IMR-90 (cell line): ENCODE measurements around the gene RPH3AL. TPM values are rescaled to one million over a fixed set of nuclear protein-coding genes. Genes with fewer than 3 reads are reported as not detected.

Source experiments
- ATAC-seq: fragments of 200-7000 bp; cut with Tn5 transposase; 2 replicates; pipeline ENCODE4 v1.9.1; 2020; ENCODE audit warnings: low read depth, mild to moderate bottlenecking, moderate library complexity
- BruUV-seq: library from RNA; stranded (reverse); fragments of 400-500 nt; replicated peaks from 2 replicates; lab custom pipeline; 2021; lab: Mats Ljungman, UMichigan
- CTCF ChIA-PET: fragments of 300-600 bp; formaldehyde crosslinking; extraction: SDS; loops from one replicate; lab custom pipeline; 2021; ENCODE audit warnings: antibody characterized with exemption; lab: Yijun Ruan, JAX
- POLR2A ChIA-PET: fragments of 300-600 bp; sonication (Branson Sonifier 250); formaldehyde crosslinking; loops from one replicate; lab custom pipeline; 2022; ENCODE audit warnings: antibody characterized with exemption; ENCODE audit not compliant: unreplicated experiment; lab: Charles Lee
- DNase-seq: peaks from one replicate; pipeline ENCODE4 v3.0.0; 2013
- H2AFZ ChIP-seq: replicated peaks from 2 replicates; pipeline ENCODE3; 2013; ENCODE audit warnings: low read length, mild to moderate bottlenecking; ENCODE audit not compliant: poor library complexity
- H2AK5ac ChIP-seq: 2 replicates; pipeline ENCODE4 v1.6.1; 2013; ENCODE audit warnings: low read depth, low read length, inconsistent platforms
- H2AK9ac ChIP-seq: replicated peaks from 2 replicates; pipeline ENCODE3; 2013; ENCODE audit warnings: mild to moderate bottlenecking, low read depth, low read length, moderate library complexity; ENCODE audit not compliant: poor library complexity
- H2BK120ac ChIP-seq: 2 replicates; pipeline ENCODE4 v1.6.1; 2013; ENCODE audit warnings: low read depth, low read length, inconsistent platforms
- H2BK15ac ChIP-seq: 3 replicates; pipeline ENCODE4 v1.6.1; 2013; ENCODE audit warnings: low read depth, low read length, inconsistent platforms
- H2BK20ac ChIP-seq: 2 replicates; pipeline ENCODE4 v1.6.1; 2013; ENCODE audit warnings: low read depth, mild to moderate bottlenecking, inconsistent platforms, low read length, moderate library complexity
- H2BK5ac ChIP-seq: 2 replicates; pipeline ENCODE4 v1.6.1; 2013; ENCODE audit warnings: mild to moderate bottlenecking, low read depth, low read length, inconsistent platforms; ENCODE audit not compliant: poor library complexity, severe bottlenecking
- H3K14ac ChIP-seq: replicated peaks from 2 replicates; pipeline ENCODE4 v1.6.1; 2013; ENCODE audit warnings: low read depth, low read length, inconsistent platforms
- H3K18ac ChIP-seq: 2 replicates; pipeline ENCODE4 v1.6.1; 2013; ENCODE audit warnings: low read depth, low read length, control low read depth
- H3K23ac ChIP-seq: 2 replicates; pipeline ENCODE4 v1.6.1; 2013; ENCODE audit warnings: low read depth, low read length, inconsistent platforms
- H3K27ac ChIP-seq: 2 replicates; pipeline ENCODE4 v1.5.1; 2013; ENCODE audit warnings: mild to moderate bottlenecking, control low read depth, low read length; ENCODE audit not compliant: insufficient read depth
- H3K27me3 ChIP-seq: 2 replicates; pipeline ENCODE4 v1.6.1; 2013; ENCODE audit warnings: low read length; ENCODE audit not compliant: control insufficient read depth, insufficient read depth
- H3K36me3 ChIP-seq: 2 replicates; pipeline ENCODE4 v1.6.1; 2013; ENCODE audit warnings: low read length, mixed read lengths; ENCODE audit not compliant: control insufficient read depth, insufficient read depth
- H3K4ac ChIP-seq: 2 replicates; pipeline ENCODE4 v1.6.1; 2013; ENCODE audit warnings: low read depth, low read length, inconsistent platforms
- H3K4me1 ChIP-seq: 2 replicates; pipeline ENCODE4 v1.6.1; 2013; ENCODE audit warnings: low read length, mixed read lengths; ENCODE audit not compliant: control insufficient read depth, insufficient read depth
- H3K4me2 ChIP-seq: 2 replicates; pipeline ENCODE4 v1.6.1; 2013; ENCODE audit warnings: low read depth, mild to moderate bottlenecking, control low read depth, low read length, moderate library complexity
- H3K4me3 ChIP-seq: 2 replicates; pipeline ENCODE4 v1.5.1; 2013; ENCODE audit warnings: low read depth, mild to moderate bottlenecking, control low read depth, low read length, moderate library complexity; ENCODE audit not compliant: insufficient read depth
- H3K56ac ChIP-seq: 2 replicates; pipeline ENCODE4 v1.6.1; 2013; ENCODE audit warnings: low read length, inconsistent platforms; ENCODE audit not compliant: insufficient read depth; ENCODE audit errors: extremely low read depth
- H3K79me1 ChIP-seq, 2 experiments: 2 replicates each; pipeline ENCODE4 v1.6.1; 2013; ENCODE audit warnings: low read length in 2 of 2, inconsistent platforms in 1 of 2, low read depth in 1 of 2
- H3K9ac ChIP-seq: 2 replicates; pipeline ENCODE4 v1.6.1; 2013; ENCODE audit warnings: low read depth, low read length, control low read depth
- H3K9me1 ChIP-seq: 2 replicates; pipeline ENCODE4 v1.6.1; 2013; ENCODE audit warnings: low read length, inconsistent platforms; ENCODE audit not compliant: insufficient read depth
- H3K9me3 ChIP-seq: 2 replicates; pipeline ENCODE4 v1.6.1; 2013; ENCODE audit warnings: low read length; ENCODE audit not compliant: control insufficient read depth, insufficient read depth
- H4K20me1 ChIP-seq: 2 replicates; pipeline ENCODE4 v1.6.1; 2013; ENCODE audit warnings: low read length, inconsistent platforms; ENCODE audit not compliant: insufficient read depth
- H4K5ac ChIP-seq: 2 replicates; pipeline ENCODE4 v1.6.1; 2013; ENCODE audit warnings: mild to moderate bottlenecking, low read depth, low read length, control low read depth
- H4K8ac ChIP-seq, 2 experiments: 2 replicates each; pipeline ENCODE4 v1.6.1; 2013; ENCODE audit warnings: low read depth in 2 of 2, low read length in 2 of 2, control low read depth in 1 of 2, inconsistent platforms in 1 of 2
- H4K91ac ChIP-seq: 2 replicates; pipeline ENCODE4 v1.6.1; 2013; ENCODE audit warnings: low read depth, low read length, inconsistent platforms; ENCODE audit not compliant: insufficient read depth
- BHLHE40 ChIP-seq: fragments of 150-350 bp; IDR thresholded peaks from 2 replicates; pipeline ENCODE4 v1.6.1; 2016; ENCODE audit warnings: mild to moderate bottlenecking, low read depth, low read length
- CEBPB ChIP-seq: IDR thresholded peaks from 2 replicates; pipeline ENCODE4 v1.6.1; 2012; ENCODE audit warnings: low read depth, low read length, improper control_type of control experiment
- ELK1 ChIP-seq: fragments of 150-350 bp; IDR thresholded peaks from 2 replicates; pipeline ENCODE4 v1.6.1; 2016; ENCODE audit warnings: low read depth, mild to moderate bottlenecking, low read length, moderate library complexity, borderline replicate concordance
- FOS ChIP-seq: fragments of 150-350 bp; IDR thresholded peaks from 2 replicates; pipeline ENCODE4 v1.6.1; 2016; ENCODE audit warnings: low read depth, low read length
- MAFK ChIP-seq: IDR thresholded peaks from 2 replicates; pipeline ENCODE4 v1.6.1; 2012; ENCODE audit warnings: low read depth, low read length, improper control_type of control experiment
- MAZ ChIP-seq: IDR thresholded peaks from 2 replicates; pipeline ENCODE4 v1.6.1; 2012; ENCODE audit warnings: low read depth, mild to moderate bottlenecking, low read length, improper control_type of control experiment, moderate library complexity, borderline replicate concordance
- MXI1 ChIP-seq: IDR thresholded peaks from 2 replicates; pipeline ENCODE4 v1.6.1; 2012; ENCODE audit warnings: low read depth, mild to moderate bottlenecking, low read length, moderate library complexity, borderline replicate concordance
- POLR2A ChIP-seq: IDR thresholded peaks from 2 replicates; pipeline ENCODE4 v1.6.1; 2012; ENCODE audit warnings: mild to moderate bottlenecking, low read depth, low read length
- RAD21 ChIP-seq: IDR thresholded peaks from 2 replicates; pipeline ENCODE4 v1.6.1; 2012; ENCODE audit warnings: low read length, improper control_type of control experiment
- RCOR1 ChIP-seq: IDR thresholded peaks from 2 replicates; pipeline ENCODE4 v1.6.1; 2012; ENCODE audit warnings: mild to moderate bottlenecking, low read length, improper control_type of control experiment; ENCODE audit not compliant: insufficient replicate concordance
- RFX5 ChIP-seq: IDR thresholded peaks from 2 replicates; pipeline ENCODE4 v1.8.0; 2012; ENCODE audit warnings: low read depth, mild to moderate bottlenecking, low read length, moderate library complexity
- SMC3 ChIP-seq: fragments of 150-350 bp; IDR thresholded peaks from 2 replicates; pipeline ENCODE4 v1.6.1; 2016; ENCODE audit warnings: low read depth, mild to moderate bottlenecking, antibody characterized with exemption, low read length, moderate library complexity
- WGBS, 2 experiments: methylation state at CpG; one replicate each; pipeline versions ENCODE4 v1.1.5 to v1.1.7; 2013; ENCODE audit warnings: missing lambda C conversion rate in 2 of 2; ENCODE audit not compliant: insufficient read length in 1 of 2; ENCODE audit errors: extremely low coverage in 2 of 2; 5-methylcytosine and 5-hydroxymethylcytosine counted together
- dilution Hi-C: fragments of 300-500 bp; cut with HindIII; formaldehyde crosslinking; loops from one replicate; pipeline ENCODE4 v1.14.3; 2018; ENCODE audit warnings: low sequenced_read_pairs; ENCODE audit not compliant: unreplicated experiment
- in situ Hi-C: fragments of 300-500 bp; cut with MboI; formaldehyde crosslinking; loops from 3 replicates; pipeline ENCODE4 v1.14.3; 2019; ENCODE audit warnings: low sequenced_read_pairs, inconsistent platforms, mixed read lengths
- intact Hi-C: fragments of 100-400 bp; cut with micrococcal nuclease; formaldehyde crosslinking; loops from 2 replicates; pipeline ENCODE4 v1.10.0; 2022
- polyA plus RNA-seq, 3 experiments: library from polyadenylated mRNA; depleted of rRNA; stranded (reverse); fragments of >200 nt; gene quantifications; 2 replicates each; pipeline ENCODE4 v1.2.3, GENCODE V29; 2012; ENCODE audit warnings: low replicate concordance in 1 of 3
- total RNA-seq: library from RNA; depleted of rRNA; stranded (reverse); fragments of >200 nt; gene quantifications from 2 replicates; pipeline ENCODE4 v1.2.3, GENCODE V29; 2012
- TF ChIP-seq, protein P1 (sequence below): fragments of 150-350 bp; IDR thresholded peaks from 2 replicates; pipeline ENCODE4 v1.6.1; 2017; ENCODE audit warnings: mild to moderate bottlenecking, antibody characterized with exemption, low read length, low read depth

Gene RPH3AL
- total and polyA plus RNA-seq, 2 of the 4 experiments (the other 2 are of a cell fraction): 1.8 to 2.5 TPM

- TF ChIP-seq RCOR1: no peak
These were observed 114.3 kb downstream of the RPH3AL start (continued) for GRCh38 chr17:238071-238963.

GRCh38 chr17:237406-237955, 115.1 kb downstream of the RPH3AL start:
- H4K8ac ChIP-seq: no peak overlapping the region
- POLR2A ChIA-PET: no interaction called here
- H3K9me3 ChIP-seq: no peaks in the 10 kb centered on the region
- DNase-seq: no peak
- H3K4me2 ChIP-seq: no peak overlapping the region
- H2AK9ac ChIP-seq: peak overlapping the region; percentile 16
- WGBS, 2 experiments: 52% methylated on average over 3 of the region's 8 CpGs; no CpG with 5 or more reads in 1 of the 2 experiments
- intact Hi-C loops (no loop called here), dilution Hi-C loops (no loop called here), in situ Hi-C loops (no loop called here)
- no peak overlapping the region for H2AK5ac ChIP-seq
- H3K9ac ChIP-seq: no peak overlapping the region
- no peaks in the 10 kb centered on the region for H3K9me1 ChIP-seq
- H4K20me1 ChIP-seq: no peaks in the 10 kb centered on the region
- H4K91ac ChIP-seq: no peak overlapping the region
- CTCF ChIA-PET: no interaction called here
- peaks cover 4% of the 10 kb centered on the region; the same call in 1 of the 2 replicates for H3K27me3 ChIP-seq
- no TSS peak for BruUV-seq
- no peak overlapping the region for H3K18ac ChIP-seq
- no peak overlapping the region for H3K14ac ChIP-seq
- H3K4ac ChIP-seq: no peak overlapping the region
- H3K36me3 ChIP-seq: no peaks in the 10 kb centered on the region
- no peak overlapping the region for H3K23ac ChIP-seq
- no peak overlapping the region for H2BK20ac ChIP-seq
- no peak overlapping the region for H2AFZ ChIP-seq
- H2BK15ac ChIP-seq: no peak overlapping the region
- H3K4me1 ChIP-seq: no peaks in the 10 kb centered on the region
- ATAC-seq: no peak
- no peak overlapping the region for H3K56ac ChIP-seq
- H4K5ac ChIP-seq: no peak overlapping the region
- no peaks in the 10 kb centered on the region for H3K79me1 ChIP-seq
- H3K27ac ChIP-seq: no peak overlapping the region
- no peak overlapping the region for H3K4me3 ChIP-seq
- no peak overlapping the region for H2BK120ac ChIP-seq
- no peak for TF ChIP-seq MAZ
- TF ChIP-seq RCOR1: no peak
- no peak for TF ChIP-seq FOS
- TF ChIP-seq POLR2A: no peak
- no peak for TF ChIP-seq SMC3
- no peak for TF ChIP-seq MAFK
- TF ChIP-seq CEBPB: no peak
- TF ChIP-seq RAD21: no peak
- TF ChIP-seq ELK1: no peak
- no peak for TF ChIP-seq BHLHE40
- TF ChIP-seq, protein P1, sequence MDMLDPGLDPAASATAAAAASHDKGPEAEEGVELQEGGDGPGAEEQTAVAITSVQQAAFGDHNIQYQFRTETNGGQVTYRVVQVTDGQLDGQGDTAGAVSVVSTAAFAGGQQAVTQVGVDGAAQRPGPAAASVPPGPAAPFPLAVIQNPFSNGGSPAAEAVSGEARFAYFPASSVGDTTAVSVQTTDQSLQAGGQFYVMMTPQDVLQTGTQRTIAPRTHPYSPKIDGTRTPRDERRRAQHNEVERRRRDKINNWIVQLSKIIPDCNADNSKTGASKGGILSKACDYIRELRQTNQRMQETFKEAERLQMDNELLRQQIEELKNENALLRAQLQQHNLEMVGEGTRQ: no peak
- TF ChIP-seq RFX5: no peak
- no peak for TF ChIP-seq MXI1
- no peak overlapping the region for H2BK5ac ChIP-seq
